ENCODE measurements around the gene OR1M1. TPM values are rescaled to one million over a fixed set of nuclear protein-coding genes. Genes with fewer than 3 reads are reported as not detected.

The OR1M1 gene
- total and polyA plus RNA-seq, 10 of the 15 experiments (the other 5 are each of a cell fraction or from before 2014, with no cell fraction given) = not detected

GRCh38 chr19:9140159-9140874 lies 53.5 kb downstream of the OR1M1 start, which contains the start of gene ZNF317 (continued):
- TF ChIP-seq TAF1 (IDR thresholded peaks at IDR 0.05; ENCODE audit: borderline replicate concordance, low read depth, low read length) = peak; percentile 86
- TF ChIP-seq NBN (IDR thresholded peaks at IDR 0.05) = peak; percentile 81; the same call in 1 of the 2 replicates
- peak; percentile 69 for TF ChIP-seq MEF2B (IDR thresholded peaks at IDR 0.05; ENCODE audit: partially characterized antibody, poor library complexity, severe bottlenecking)

- SMC1A ChIA-PET (ENCODE audit: uncharacterized antibody, unreplicated experiment) = no interaction called here
- H3K36me3 ChIP-seq (ENCODE audit: control insufficient read depth in 2 of 2, insufficient read depth in 2 of 2, low read length in 1 of 2) = peaks cover 7 to 17% of the 10 kb centered on the region in 2 experiments
- no peaks in the 10 kb centered on the region for H3K27me3 ChIP-seq (replicated peaks in 1 of 2; ENCODE audit: control insufficient read depth in 2 of 2, insufficient read depth in 2 of 2, low read length in 1 of 2)
- in situ Hi-C loops (cut with MboI) = loop anchor here (25.0 kb wide), 1 partner anchor 1092 kb away; the partner anchor contains the start of gene S1PR2
- intact Hi-C loops (cut with micrococcal nuclease; ENCODE audit: unreplicated experiment) = no loop called here
- 0 out of 2 replicates have a peak, but pooled peaks cover 2% of the 10 kb centered on the region for H4K20me1 ChIP-seq (ENCODE audit: control insufficient read depth, insufficient read depth)
- peaks cover 62% of the 10 kb centered on the region for H3K79me2 ChIP-seq (ENCODE audit: control insufficient read depth, insufficient read depth, low read length)
- no peak overlapping the region for H3K27ac ChIP-seq (ENCODE audit: control insufficient read depth, insufficient read depth)
- DNase-seq (ENCODE audit: low read depth, low spot score) (no peak), FAIRE-seq (no peak), ATAC-seq (no peak)
- 100% methylated on average over 5 of the region's 5 CpGs for WGBS (ENCODE audit: insufficient coverage, insufficient replicate concordance, low lambda C conversion rate, missing lambda C conversion rate)
- peaks cover 35% of the 10 kb centered on the region for H3K9me3 ChIP-seq (replicated peaks; ENCODE audit: control insufficient read depth, insufficient read depth, low read length)
- no peak overlapping the region for H3K4me3 ChIP-seq
- no TSS peak for BruUV-seq (replicated peaks)
- CTCF ChIA-PET = no interaction called here
- H3K4me2 ChIP-seq (ENCODE audit: control insufficient read depth, insufficient read depth) = no peak overlapping the region
- RAD21 ChIA-PET (ENCODE audit: unreplicated experiment) = no interaction called here
- no peaks in the 10 kb centered on the region for H3K4me1 ChIP-seq (ENCODE audit: control insufficient read depth, insufficient read depth, low read length)
- H2AFZ ChIP-seq (ENCODE audit: control insufficient read depth, low read depth, low read length) = no peak overlapping the region
- TF ChIP-seq KLF5 (IDR thresholded peaks at IDR 0.05; ENCODE audit: partially characterized antibody) = peak; percentile 64
- no peak for TF ChIP-seq BRCA1 (IDR thresholded peaks at IDR 0.05; ENCODE audit: low read depth, low read length)
- no peak for TF ChIP-seq STAT1 (conservative IDR thresholded peaks at IDR 0.05)
- TF ChIP-seq CBX5 (IDR thresholded peaks at IDR 0.05; ENCODE audit: low read depth) = peak; percentile 78; the same call in 1 of the 2 replicates
- H3K9ac ChIP-seq (ENCODE audit: control insufficient read depth, insufficient read depth, low read length) = no peak overlapping the region
- POLR2A ChIA-PET = no interaction called here
Observed at GRCh38 chr19:9144920-9145319, 58.1 kb downstream of the OR1M1 start.

Small RNA genes lying within 50 kb of the gene (small RNA-seq; reads per million reads assigned to genes)
- gene OR1M4P = not detected

Other genes with a start within 250 kb of the OR1M1 start
Only the 7 nearest of the 10 such genes appear.
- gene MUC16, start 76.7 kb upstream of the OR1M1 start, total RNA-seq (2014; rRNA removed) = not detected in 2 replicates
- gene MUC16, start 76.7 kb upstream of the OR1M1 start, total RNA-seq (2014; rRNA removed; fragmentation: Illumina TruSeq; extraction: Trizol) = not detected in 2 replicates
- gene MUC16, start 76.7 kb upstream of the OR1M1 start, total RNA-seq (2021) = not detected in 2 replicates
- under 0.01 TPM in 1 of 2 replicates, not detected in the other for gene MUC16, start 76.7 kb upstream of the OR1M1 start, polyA plus RNA-seq (2011; rRNA removed)
- gene MUC16, start 76.7 kb upstream of the OR1M1 start, polyA plus RNA-seq (2014; fragmentation: Illumina TruSeq; extraction: Trizol) = under 0.01 TPM in 1 of 2 replicates, not detected in the other
- not detected for gene MUC16, start 76.7 kb upstream of the OR1M1 start, polyA plus RNA-seq (2014; fragmentation: Nextera tagmentation; extraction: Ambion mirVana)
- gene MUC16, start 76.7 kb upstream of the OR1M1 start, polyA plus RNA-seq (2014; rRNA removed) = not detected in 2 replicates
- not detected for gene MUC16, start 76.7 kb upstream of the OR1M1 start, polyA plus RNA-seq (2016; fragmentation: Nextera tagmentation; extraction: Ambion mirVana)
- not detected in 2 replicates for gene OR7G2, start 20.4 kb downstream of the OR1M1 start, total RNA-seq (2014; rRNA removed)
- gene OR7G2, start 20.4 kb downstream of the OR1M1 start, total RNA-seq (2014; rRNA removed; fragmentation: Illumina TruSeq; extraction: Trizol) = not detected in 2 replicates
- gene OR7G2, start 20.4 kb downstream of the OR1M1 start, total RNA-seq (2021) = not detected in 2 replicates
- gene OR7G2, start 20.4 kb downstream of the OR1M1 start, polyA plus RNA-seq (2011; rRNA removed) = not detected in 2 replicates
- not detected in 2 replicates for gene OR7G2, start 20.4 kb downstream of the OR1M1 start, polyA plus RNA-seq (2014; fragmentation: Illumina TruSeq; extraction: Trizol)
- gene OR7G2, start 20.4 kb downstream of the OR1M1 start, polyA plus RNA-seq (2014; fragmentation: Nextera tagmentation; extraction: Ambion mirVana) = not detected
- not detected in 2 replicates for gene OR7G2, start 20.4 kb downstream of the OR1M1 start, polyA plus RNA-seq (2014; rRNA removed)
- not detected for gene OR7G2, start 20.4 kb downstream of the OR1M1 start, polyA plus RNA-seq (2016; fragmentation: Nextera tagmentation; extraction: Ambion mirVana)
- not detected in 2 replicates for gene OR7G1, start 28.7 kb downstream of the OR1M1 start, total RNA-seq (2014; rRNA removed)
- gene OR7G1, start 28.7 kb downstream of the OR1M1 start, total RNA-seq (2014; rRNA removed; fragmentation: Illumina TruSeq; extraction: Trizol) = not detected in 2 replicates
- gene OR7G1, start 28.7 kb downstream of the OR1M1 start, total RNA-seq (2021) = not detected in 2 replicates
- gene OR7G1, start 28.7 kb downstream of the OR1M1 start, polyA plus RNA-seq (2011; rRNA removed) = not detected in 2 replicates
- not detected in 2 replicates for gene OR7G1, start 28.7 kb downstream of the OR1M1 start, polyA plus RNA-seq (2014; fragmentation: Illumina TruSeq; extraction: Trizol)
- gene OR7G1, start 28.7 kb downstream of the OR1M1 start, polyA plus RNA-seq (2014; fragmentation: Nextera tagmentation; extraction: Ambion mirVana) = not detected
- not detected in 2 replicates for gene OR7G1, start 28.7 kb downstream of the OR1M1 start, polyA plus RNA-seq (2014; rRNA removed)
- gene OR7G1, start 28.7 kb downstream of the OR1M1 start, polyA plus RNA-seq (2016; fragmentation: Nextera tagmentation; extraction: Ambion mirVana) = not detected
- not detected in 2 replicates for gene OR7G3, start 39.9 kb downstream of the OR1M1 start, total RNA-seq (2014; rRNA removed)
- not detected in 2 replicates for gene OR7G3, start 39.9 kb downstream of the OR1M1 start, total RNA-seq (2014; rRNA removed; fragmentation: Illumina TruSeq; extraction: Trizol)
- gene OR7G3, start 39.9 kb downstream of the OR1M1 start, total RNA-seq (2021) = not detected in 2 replicates
- gene OR7G3, start 39.9 kb downstream of the OR1M1 start, polyA plus RNA-seq (2011; rRNA removed) = not detected in 2 replicates
- not detected in 2 replicates for gene OR7G3, start 39.9 kb downstream of the OR1M1 start, polyA plus RNA-seq (2014; fragmentation: Illumina TruSeq; extraction: Trizol)
- gene OR7G3, start 39.9 kb downstream of the OR1M1 start, polyA plus RNA-seq (2014; fragmentation: Nextera tagmentation; extraction: Ambion mirVana) = not detected
- gene OR7G3, start 39.9 kb downstream of the OR1M1 start, polyA plus RNA-seq (2014; rRNA removed) = not detected in 2 replicates
- gene OR7G3, start 39.9 kb downstream of the OR1M1 start, polyA plus RNA-seq (2016; fragmentation: Nextera tagmentation; extraction: Ambion mirVana) = not detected
- 27.0 and 28.4 TPM in 2 replicates for gene ZNF317, start 53.3 kb downstream of the OR1M1 start, total RNA-seq (2014; rRNA removed)
- gene ZNF317, start 53.3 kb downstream of the OR1M1 start, total RNA-seq (2014; rRNA removed; fragmentation: Illumina TruSeq; extraction: Trizol) = 31.4 and 32.3 TPM in 2 replicates
- gene ZNF317, start 53.3 kb downstream of the OR1M1 start, total RNA-seq (2021) = 34.0 and 35.8 TPM in 2 replicates
- 19.1 and 27.6 TPM in 2 replicates for gene ZNF317, start 53.3 kb downstream of the OR1M1 start, polyA plus RNA-seq (2011; rRNA removed)
- 32.4 and 32.9 TPM in 2 replicates for gene ZNF317, start 53.3 kb downstream of the OR1M1 start, polyA plus RNA-seq (2014; fragmentation: Illumina TruSeq; extraction: Trizol)
- 10 to 100 TPM; 25.0 to 37.5 TPM for gene ZNF317, start 53.3 kb downstream of the OR1M1 start, polyA plus RNA-seq (2014; fragmentation: Nextera tagmentation; extraction: Ambion mirVana)
- gene ZNF317, start 53.3 kb downstream of the OR1M1 start, polyA plus RNA-seq (2014; rRNA removed) = 18.5 and 22.7 TPM in 2 replicates
- gene ZNF317, start 53.3 kb downstream of the OR1M1 start, polyA plus RNA-seq (2016; fragmentation: Nextera tagmentation; extraction: Ambion mirVana) = 10 to 100 TPM; 37.1 to 39.4 TPM
- 0.05 TPM in 1 of 2 replicates, not detected in the other for gene OR7D2, start 91.9 kb downstream of the OR1M1 start, total RNA-seq (2014; rRNA removed)
- not detected in 2 replicates for gene OR7D2, start 91.9 kb downstream of the OR1M1 start, total RNA-seq (2014; rRNA removed; fragmentation: Illumina TruSeq; extraction: Trizol)
- not detected in 2 replicates for gene OR7D2, start 91.9 kb downstream of the OR1M1 start, total RNA-seq (2021)
- 0.04 and 0.09 TPM in 2 replicates for gene OR7D2, start 91.9 kb downstream of the OR1M1 start, polyA plus RNA-seq (2011; rRNA removed)
- gene OR7D2, start 91.9 kb downstream of the OR1M1 start, polyA plus RNA-seq (2014; fragmentation: Illumina TruSeq; extraction: Trizol) = not detected in 2 replicates
- not detected for gene OR7D2, start 91.9 kb downstream of the OR1M1 start, polyA plus RNA-seq (2014; fragmentation: Nextera tagmentation; extraction: Ambion mirVana)
- gene OR7D2, start 91.9 kb downstream of the OR1M1 start, polyA plus RNA-seq (2014; rRNA removed) = not detected in 2 replicates
- gene OR7D2, start 91.9 kb downstream of the OR1M1 start, polyA plus RNA-seq (2016; fragmentation: Nextera tagmentation; extraction: Ambion mirVana) = not detected
- not detected in 2 replicates for gene OR7D4, start 132.5 kb downstream of the OR1M1 start, total RNA-seq (2014; rRNA removed)
- not detected in 2 replicates for gene OR7D4, start 132.5 kb downstream of the OR1M1 start, total RNA-seq (2014; rRNA removed; fragmentation: Illumina TruSeq; extraction: Trizol)
- not detected in 2 replicates for gene OR7D4, start 132.5 kb downstream of the OR1M1 start, total RNA-seq (2021)
- gene OR7D4, start 132.5 kb downstream of the OR1M1 start, polyA plus RNA-seq (2011; rRNA removed) = not detected in 2 replicates
- gene OR7D4, start 132.5 kb downstream of the OR1M1 start, polyA plus RNA-seq (2014; fragmentation: Illumina TruSeq; extraction: Trizol) = not detected in 2 replicates
- not detected for gene OR7D4, start 132.5 kb downstream of the OR1M1 start, polyA plus RNA-seq (2014; fragmentation: Nextera tagmentation; extraction: Ambion mirVana)
- gene OR7D4, start 132.5 kb downstream of the OR1M1 start, polyA plus RNA-seq (2014; rRNA removed) = not detected in 2 replicates
- not detected for gene OR7D4, start 132.5 kb downstream of the OR1M1 start, polyA plus RNA-seq (2016; fragmentation: Nextera tagmentation; extraction: Ambion mirVana)

Measured in GM12878 (cell line).